Measurements from ENCODE around the gene LONP1. TPM values are rescaled to one million over a fixed set of nuclear protein-coding genes. Genes with fewer than 3 reads are reported as not detected.
A peak's percentile ranks its signal among the peaks of the same experiment; 100 is the strongest.

The LONP1 gene, protein sequence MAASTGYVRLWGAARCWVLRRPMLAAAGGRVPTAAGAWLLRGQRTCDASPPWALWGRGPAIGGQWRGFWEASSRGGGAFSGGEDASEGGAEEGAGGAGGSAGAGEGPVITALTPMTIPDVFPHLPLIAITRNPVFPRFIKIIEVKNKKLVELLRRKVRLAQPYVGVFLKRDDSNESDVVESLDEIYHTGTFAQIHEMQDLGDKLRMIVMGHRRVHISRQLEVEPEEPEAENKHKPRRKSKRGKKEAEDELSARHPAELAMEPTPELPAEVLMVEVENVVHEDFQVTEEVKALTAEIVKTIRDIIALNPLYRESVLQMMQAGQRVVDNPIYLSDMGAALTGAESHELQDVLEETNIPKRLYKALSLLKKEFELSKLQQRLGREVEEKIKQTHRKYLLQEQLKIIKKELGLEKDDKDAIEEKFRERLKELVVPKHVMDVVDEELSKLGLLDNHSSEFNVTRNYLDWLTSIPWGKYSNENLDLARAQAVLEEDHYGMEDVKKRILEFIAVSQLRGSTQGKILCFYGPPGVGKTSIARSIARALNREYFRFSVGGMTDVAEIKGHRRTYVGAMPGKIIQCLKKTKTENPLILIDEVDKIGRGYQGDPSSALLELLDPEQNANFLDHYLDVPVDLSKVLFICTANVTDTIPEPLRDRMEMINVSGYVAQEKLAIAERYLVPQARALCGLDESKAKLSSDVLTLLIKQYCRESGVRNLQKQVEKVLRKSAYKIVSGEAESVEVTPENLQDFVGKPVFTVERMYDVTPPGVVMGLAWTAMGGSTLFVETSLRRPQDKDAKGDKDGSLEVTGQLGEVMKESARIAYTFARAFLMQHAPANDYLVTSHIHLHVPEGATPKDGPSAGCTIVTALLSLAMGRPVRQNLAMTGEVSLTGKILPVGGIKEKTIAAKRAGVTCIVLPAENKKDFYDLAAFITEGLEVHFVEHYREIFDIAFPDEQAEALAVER
- total RNA-seq, result 100 to 1,000 TPM in 1 of 4 donors, 10 to 100 TPM in 3; 39.9 to 134 (median 44.1) TPM

- H3K27me3 ChIP-seq, result no peaks in the 10 kb centered on the region
- H3K27ac ChIP-seq, result peak within 1 kb of the TSS; percentile 92 to 96
- DNase-seq, result peak; percentile 97 to 98
- intact Hi-C loops (cut with DNase I; ENCODE audit: low total_unique reads), result no loop called here
- peaks cover 0 to 12% of the 10 kb centered on the region in 2 donors for H3K4me1 ChIP-seq
- H3K9me3 ChIP-seq, result no peaks in the 10 kb centered on the region
- H3K4me3 ChIP-seq, result peak within 1 kb of the TSS; percentile 94 to 97
- peak; percentile 6 to 60 for TF ChIP-seq POLR2A (IDR thresholded peaks at IDR 0.05)
- TF ChIP-seq, protein P1, sequence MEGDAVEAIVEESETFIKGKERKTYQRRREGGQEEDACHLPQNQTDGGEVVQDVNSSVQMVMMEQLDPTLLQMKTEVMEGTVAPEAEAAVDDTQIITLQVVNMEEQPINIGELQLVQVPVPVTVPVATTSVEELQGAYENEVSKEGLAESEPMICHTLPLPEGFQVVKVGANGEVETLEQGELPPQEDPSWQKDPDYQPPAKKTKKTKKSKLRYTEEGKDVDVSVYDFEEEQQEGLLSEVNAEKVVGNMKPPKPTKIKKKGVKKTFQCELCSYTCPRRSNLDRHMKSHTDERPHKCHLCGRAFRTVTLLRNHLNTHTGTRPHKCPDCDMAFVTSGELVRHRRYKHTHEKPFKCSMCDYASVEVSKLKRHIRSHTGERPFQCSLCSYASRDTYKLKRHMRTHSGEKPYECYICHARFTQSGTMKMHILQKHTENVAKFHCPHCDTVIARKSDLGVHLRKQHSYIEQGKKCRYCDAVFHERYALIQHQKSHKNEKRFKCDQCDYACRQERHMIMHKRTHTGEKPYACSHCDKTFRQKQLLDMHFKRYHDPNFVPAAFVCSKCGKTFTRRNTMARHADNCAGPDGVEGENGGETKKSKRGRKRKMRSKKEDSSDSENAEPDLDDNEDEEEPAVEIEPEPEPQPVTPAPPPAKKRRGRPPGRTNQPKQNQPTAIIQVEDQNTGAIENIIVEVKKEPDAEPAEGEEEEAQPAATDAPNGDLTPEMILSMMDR (IDR thresholded peaks at IDR 0.05), result peak; percentile 94 to 96 (median 95)
- no peaks in the 10 kb centered on the region for H3K36me3 ChIP-seq
Observed at GRCh38 chr19:5719961-5720790, at the start of gene LONP1, which contains the start of gene CATSPERD. TSS of gene LONP1 (minus strand) at chr19:5720146. CDS start at chr19:5720132, 14 bp downstream. TSS of gene CATSPERD (plus strand) at chr19:5720637. CDS start at chr19:5720738, 101 bp downstream.

- no peaks in the 10 kb centered on the region for H3K9me3 ChIP-seq
- no peak overlapping the region for H3K4me3 ChIP-seq
- H3K27ac ChIP-seq, result no peak overlapping the region
- intact Hi-C loops (cut with DNase I; ENCODE audit: low total_unique reads), result no loop called here
- H3K36me3 ChIP-seq, result no peaks in the 10 kb centered on the region
- no peaks in the 10 kb centered on the region for H3K27me3 ChIP-seq
- H3K4me1 ChIP-seq, result no peaks in the 10 kb centered on the region
- no peak for DNase-seq
- TF ChIP-seq POLR2A (IDR thresholded peaks at IDR 0.05), result no peak
- TF ChIP-seq, protein P1 (IDR thresholded peaks at IDR 0.05), result no peak
Observed at GRCh38 chr19:5767949-5768348, 48.0 kb upstream of the LONP1 start.

DNA sequence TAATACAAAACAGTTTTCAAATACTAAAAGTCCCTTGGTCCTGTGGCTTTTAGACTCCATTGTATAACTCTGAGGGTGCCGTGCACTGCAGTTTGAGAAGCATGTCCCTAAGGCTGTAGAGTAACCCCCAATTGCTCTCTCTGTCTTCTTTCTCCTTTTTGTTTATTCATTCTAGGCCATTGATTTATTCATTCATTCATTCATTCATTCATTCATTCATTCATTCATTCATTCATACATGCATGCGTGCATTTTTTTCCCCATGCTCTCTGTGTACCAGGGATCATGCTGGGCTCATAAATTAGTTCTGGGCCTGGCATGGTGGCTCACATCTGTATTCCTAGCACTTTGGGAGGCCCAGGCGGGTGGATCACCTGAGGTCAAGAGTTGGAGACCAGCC lies 45.3 kb upstream of the LONP1 start:
- no peak overlapping the region for H3K27ac ChIP-seq
- intact Hi-C loops (cut with DNase I; ENCODE audit: low total_unique reads), result no loop called here
- no peaks in the 10 kb centered on the region for H3K9me3 ChIP-seq
- H3K36me3 ChIP-seq, result no peaks in the 10 kb centered on the region
- H3K4me3 ChIP-seq, result no peak overlapping the region
- TF ChIP-seq, protein P1 (IDR thresholded peaks at IDR 0.05), result no peak
- no peak for TF ChIP-seq POLR2A (IDR thresholded peaks at IDR 0.05)
- no peaks in the 10 kb centered on the region for H3K4me1 ChIP-seq
- no peak for DNase-seq
- no peaks in the 10 kb centered on the region for H3K27me3 ChIP-seq

- TF ChIP-seq, protein P1 (IDR thresholded peaks at IDR 0.05), result no peak
- no peak for TF ChIP-seq POLR2A (IDR thresholded peaks at IDR 0.05)
- H3K36me3 ChIP-seq, result no peaks in the 10 kb centered on the region
- H3K9me3 ChIP-seq, result no peaks in the 10 kb centered on the region
- intact Hi-C loops (cut with DNase I; ENCODE audit: low total_unique reads), result no loop called here
- DNase-seq, result no peak
- H3K4me3 ChIP-seq, result no peak overlapping the region
- H3K4me1 ChIP-seq, result no peaks in the 10 kb centered on the region
- H3K27me3 ChIP-seq, result no peaks in the 10 kb centered on the region
- H3K27ac ChIP-seq, result no peak overlapping the region
Observed at GRCh38 chr19:5762608-5763217, 42.8 kb upstream of the LONP1 start.

Data from uterus (tissue), 4 donors.